HEK293 (cell line): ENCODE measurements around the gene CLN3.

Experiments
- CTCF ChIA-PET: fragments of 350-600 bp; formaldehyde crosslinking; extraction: SDS; loops from one replicate; lab custom pipeline; 2021; ENCODE audit warnings: antibody characterized with exemption; lab: Yijun Ruan, JAX
- POLR2A ChIA-PET: fragments of 300-600 bp; formaldehyde crosslinking; extraction: SDS; loops from one replicate; lab custom pipeline; 2020; ENCODE audit warnings: antibody characterized with exemption, inconsistent platforms; lab: Yijun Ruan, JAX
- H3K27ac ChIP-seq: fragments of 200-500 bp; sonication (Bioruptor generic); 2 replicates; pipeline ENCODE4 v1.5.1; 2014; ENCODE audit warnings: low read depth, low read length, control low read depth, inconsistent platforms; ENCODE audit errors: extremely low read depth
- H3K36me3 ChIP-seq, 2 experiments: fragments of 200-500 bp in 1 of 2; sonication (Bioruptor generic) in 1 of 2; 1 replicate in 1 of 2; 2 replicates in 1 of 2; pipeline ENCODE4 v1.5.1; 2014 to 2017; ENCODE audit warnings: inconsistent platforms in 2 of 2, low read length in 2 of 2; ENCODE audit not compliant: control insufficient read depth in 2 of 2, insufficient read depth in 1 of 2
- H3K4me1 ChIP-seq: fragments of 200-500 bp; sonication (Bioruptor generic); 2 replicates; pipeline ENCODE4 v1.5.1; 2014; ENCODE audit warnings: mild to moderate bottlenecking, low read length, inconsistent platforms; ENCODE audit not compliant: control insufficient read depth, insufficient read depth
- H3K4me3 ChIP-seq: 2 replicates; pipeline ENCODE4 v1.5.1; 2011; ENCODE audit warnings: low read depth, mild to moderate bottlenecking, control low read depth, low read length, moderate library complexity
- H3K9me3 ChIP-seq: fragments of 200-500 bp; sonication (Bioruptor generic); 2 replicates; pipeline ENCODE4 v1.5.1; 2014; ENCODE audit warnings: low read depth, low read length, inconsistent platforms; ENCODE audit not compliant: control insufficient read depth, insufficient read depth
- EGR2 ChIP-seq: fragments of 450-650 bp; formaldehyde crosslinking; IDR thresholded peaks from 2 replicates; pipeline ENCODE4 v1.5.1; 2016; ENCODE audit warnings: low read depth, missing biosample characterization, missing genetic modification characterization
- KLF1 ChIP-seq: fragments of 450-650 bp; formaldehyde crosslinking; IDR thresholded peaks from 2 replicates; pipeline ENCODE4 v1.5.1; 2016; ENCODE audit warnings: missing biosample characterization, missing genetic modification characterization
- OSR2 ChIP-seq: fragments of 450-650 bp; formaldehyde crosslinking; IDR thresholded peaks from 2 replicates; pipeline ENCODE4 v1.5.1; 2016; ENCODE audit warnings: missing biosample characterization, missing genetic modification characterization
- SP2 ChIP-seq: fragments of 450-650 bp; formaldehyde crosslinking; IDR thresholded peaks from 2 replicates; pipeline ENCODE4 v1.5.1; 2016; ENCODE audit warnings: missing biosample characterization, missing genetic modification characterization
- ZNF10 ChIP-seq: fragments of 450-650 bp; formaldehyde crosslinking; IDR thresholded peaks from 2 replicates; pipeline ENCODE4 v1.5.1; 2017; ENCODE audit warnings: missing biosample characterization, missing genetic modification characterization
- ZNF132 ChIP-seq: fragments of 450-650 bp; formaldehyde crosslinking; IDR thresholded peaks from 2 replicates; pipeline ENCODE4 v1.5.1; 2017; ENCODE audit warnings: missing biosample characterization, missing genetic modification characterization, borderline replicate concordance
- ZNF157 ChIP-seq: fragments of 450-650 bp; formaldehyde crosslinking; IDR thresholded peaks from 2 replicates; pipeline ENCODE4 v1.5.1; 2016; ENCODE audit warnings: missing biosample characterization, missing genetic modification characterization
- ZNF16 ChIP-seq: fragments of 450-650 bp; formaldehyde crosslinking; IDR thresholded peaks from 2 replicates; pipeline ENCODE4 v1.5.1; 2016; ENCODE audit warnings: low read depth, missing biosample characterization, missing genetic modification characterization
- ZNF341 ChIP-seq: fragments of 450-650 bp; formaldehyde crosslinking; IDR thresholded peaks from 2 replicates; pipeline ENCODE4; 2016; ENCODE audit warnings: low read depth, missing biosample characterization, missing genetic modification characterization
- ZNF558 ChIP-seq: fragments of 450-650 bp; formaldehyde crosslinking; IDR thresholded peaks from 2 replicates; pipeline ENCODE4 v1.5.1; 2016; ENCODE audit warnings: missing biosample characterization, missing genetic modification characterization
- ZNF560 ChIP-seq: fragments of 450-650 bp; formaldehyde crosslinking; IDR thresholded peaks from 2 replicates; pipeline ENCODE4 v1.5.1; 2017; ENCODE audit warnings: missing biosample characterization, missing genetic modification characterization, borderline replicate concordance
- ZNF837 ChIP-seq: fragments of 450-650 bp; formaldehyde crosslinking; IDR thresholded peaks from 2 replicates; pipeline ENCODE4 v1.5.1; 2016; ENCODE audit warnings: missing biosample characterization, missing genetic modification characterization
- ZSCAN16 ChIP-seq: fragments of 450-650 bp; formaldehyde crosslinking; IDR thresholded peaks from 2 replicates; pipeline ENCODE4 v1.5.1; 2016; ENCODE audit warnings: missing biosample characterization, missing genetic modification characterization
- ZXDB ChIP-seq: fragments of 450-650 bp; formaldehyde crosslinking; IDR thresholded peaks from 2 replicates; pipeline ENCODE4 v1.5.1; 2016; ENCODE audit warnings: missing biosample characterization, missing genetic modification characterization
- TF ChIP-seq, protein P1 (sequence below): fragments of 450-650 bp; formaldehyde crosslinking; IDR thresholded peaks from 2 replicates; pipeline ENCODE4 v1.5.1; 2016; ENCODE audit warnings: missing biosample characterization, missing genetic modification characterization
- TF ChIP-seq, protein P2 (sequence below): fragments of 450-650 bp; formaldehyde crosslinking; IDR thresholded peaks from 2 replicates; pipeline ENCODE4 v1.5.1; 2016; ENCODE audit warnings: missing biosample characterization, missing genetic modification characterization
- TF ChIP-seq, protein P3 (sequence below): fragments of 450-650 bp; formaldehyde crosslinking; IDR thresholded peaks from 2 replicates; pipeline ENCODE4 v1.5.1; 2016; ENCODE audit warnings: missing biosample characterization, missing genetic modification characterization

The CLN3 gene

DNA sequence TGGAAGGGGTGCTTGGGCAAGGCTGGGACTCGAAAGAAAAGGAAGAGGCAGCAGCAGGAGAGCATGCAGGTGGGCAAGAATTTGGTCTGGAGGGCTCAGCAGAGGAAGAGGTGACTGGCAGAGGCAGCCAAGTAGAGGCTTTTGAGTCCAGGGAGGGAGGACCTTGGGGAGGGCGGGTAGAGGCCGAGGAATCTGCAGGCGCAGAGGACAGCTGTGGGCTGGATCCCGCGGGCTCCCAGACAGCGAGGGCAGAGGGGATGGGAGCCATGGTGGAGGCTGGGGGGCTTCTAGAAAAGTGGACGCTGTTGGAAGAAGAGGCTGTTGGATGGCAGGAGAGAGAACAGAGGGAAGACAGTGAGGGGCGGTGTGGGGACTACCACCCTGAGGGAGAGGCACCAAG lies 5.5 kb upstream of the CLN3 start (continued):
- TF ChIP-seq ZNF157 (tag by site-specific recombination) (no peak), KLF1 (tag by site-specific recombination) (no peak), ZNF10 (tag by site-specific recombination) (no peak)
- TF ChIP-seq, all 188 proteins: peak for 0

DNA sequence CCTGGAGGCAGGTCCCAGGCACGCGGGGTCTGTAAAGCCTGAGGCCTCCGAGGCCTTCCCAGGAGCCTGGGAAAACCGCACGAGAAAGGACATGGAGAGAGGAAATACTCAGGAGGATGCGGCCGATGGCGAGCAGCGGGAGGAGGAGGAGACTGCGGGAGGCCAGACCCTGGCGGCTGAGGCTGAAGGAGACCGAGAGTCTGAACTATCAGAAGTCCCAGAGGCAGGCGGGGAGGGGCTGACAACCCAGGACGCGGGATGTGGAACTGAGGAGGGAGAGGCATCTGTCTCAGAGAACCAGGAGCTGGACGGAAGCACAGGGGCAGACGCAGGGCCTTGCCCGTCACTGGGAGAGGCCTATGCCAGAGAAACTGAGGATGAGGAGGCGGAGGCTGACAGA lies 5.0 kb upstream of the CLN3 start:
- H3K27ac ChIP-seq: no peak overlapping the region
- H3K4me3 ChIP-seq: no peak overlapping the region
- H3K4me1 ChIP-seq: no peaks in the 10 kb centered on the region
- ChIA-PET POLR2A (interaction anchor here (1.0 kb wide), 1 partner anchor 17 kb away, joined by 3 read pairs; no protein-coding TSS in a partner anchor), CTCF (no interaction called here)
- TF ChIP-seq ZNF16 (tag by site-specific recombination) (no peak), ZNF560 (no peak), ZXDB (tag by site-specific recombination) (no peak), EGR2 (no peak), ZNF132 (tag by site-specific recombination) (no peak), ZNF558 (tag by site-specific recombination) (no peak), OSR2 (no peak), ZSCAN16 (no peak), ZNF837 (tag by site-specific recombination) (no peak)
- TF ChIP-seq, protein P1, sequence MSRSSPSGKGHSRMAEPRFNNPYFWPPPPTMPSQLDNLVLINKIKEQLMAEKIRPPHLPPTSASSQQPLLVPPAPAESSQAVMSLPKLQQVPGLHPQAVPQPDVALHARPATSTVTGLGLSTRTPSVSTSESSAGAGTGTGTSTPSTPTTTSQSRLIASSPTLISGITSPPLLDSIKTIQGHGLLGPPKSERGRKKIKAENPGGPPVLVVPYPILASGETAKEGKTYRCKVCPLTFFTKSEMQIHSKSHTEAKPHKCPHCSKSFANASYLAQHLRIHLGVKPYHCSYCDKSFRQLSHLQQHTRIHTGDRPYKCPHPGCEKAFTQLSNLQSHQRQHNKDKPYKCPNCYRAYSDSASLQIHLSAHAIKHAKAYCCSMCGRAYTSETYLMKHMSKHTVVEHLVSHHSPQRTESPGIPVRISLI (tag by site-specific recombination): no peak
- TF ChIP-seq, protein P2, sequence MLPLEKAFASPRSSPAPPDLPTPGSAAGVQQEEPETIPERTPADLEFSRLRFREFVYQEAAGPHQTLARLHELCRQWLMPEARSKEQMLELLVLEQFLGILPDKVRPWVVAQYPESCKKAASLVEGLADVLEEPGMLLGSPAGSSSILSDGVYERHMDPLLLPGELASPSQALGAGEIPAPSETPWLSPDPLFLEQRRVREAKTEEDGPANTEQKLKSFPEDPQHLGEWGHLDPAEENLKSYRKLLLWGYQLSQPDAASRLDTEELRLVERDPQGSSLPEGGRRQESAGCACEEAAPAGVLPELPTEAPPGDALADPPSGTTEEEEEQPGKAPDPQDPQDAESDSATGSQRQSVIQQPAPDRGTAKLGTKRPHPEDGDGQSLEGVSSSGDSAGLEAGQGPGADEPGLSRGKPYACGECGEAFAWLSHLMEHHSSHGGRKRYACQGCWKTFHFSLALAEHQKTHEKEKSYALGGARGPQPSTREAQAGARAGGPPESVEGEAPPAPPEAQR: no peak
- no peaks in the 10 kb centered on the region for H3K36me3 ChIP-seq
- no peaks in the 10 kb centered on the region for H3K9me3 ChIP-seq

DNA sequence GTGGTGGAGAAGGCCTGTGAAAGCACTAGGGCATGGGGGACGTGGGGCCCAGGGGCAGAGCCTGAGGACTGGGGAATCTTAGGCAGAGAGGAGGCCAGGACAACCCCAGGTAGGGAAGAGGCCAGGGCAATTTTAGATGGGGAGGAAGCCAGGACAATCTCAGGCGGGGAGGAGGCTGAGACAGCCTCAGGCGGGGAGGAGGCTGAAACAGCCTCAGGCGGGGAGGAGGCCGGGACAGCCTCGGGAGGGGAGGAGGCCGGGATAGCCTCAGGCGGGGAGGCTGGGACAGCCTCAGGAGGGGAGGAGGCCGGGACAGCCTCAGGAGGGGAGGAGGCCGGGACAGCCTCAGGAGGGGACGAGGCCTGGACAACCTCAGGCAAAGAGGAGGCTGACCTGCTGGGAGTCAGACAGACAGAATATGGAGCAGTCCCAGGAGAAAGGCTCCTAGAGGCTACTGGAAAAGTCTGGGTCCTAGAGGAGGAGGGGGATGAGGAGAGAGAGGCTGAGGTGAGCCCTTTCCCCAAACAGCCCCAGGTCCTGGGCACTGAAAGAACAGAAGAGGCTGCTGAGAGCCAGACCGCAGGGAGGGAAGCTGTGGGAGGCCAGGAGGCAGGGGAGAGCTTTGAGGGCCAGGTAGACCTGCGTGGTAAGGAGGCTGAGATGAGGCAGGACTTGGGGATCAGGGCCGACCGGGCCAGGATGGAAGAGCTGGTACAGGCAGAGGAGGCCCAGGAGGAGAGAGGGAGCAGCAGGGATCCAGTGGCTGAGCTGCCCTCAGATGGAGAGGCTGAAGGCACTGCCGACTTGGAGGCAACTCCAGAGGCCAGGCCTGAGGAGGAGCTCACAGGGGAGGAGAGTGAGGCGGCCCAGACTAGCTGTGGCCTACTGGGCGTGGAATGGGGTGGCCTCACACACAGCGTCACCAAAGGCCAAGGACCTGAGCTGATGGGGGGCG lies 4.2 kb upstream of the CLN3 start:
- ChIA-PET POLR2A (interaction anchor here (1.0 kb wide), 1 partner anchor 17 kb away, joined by 3 read pairs; no protein-coding TSS in a partner anchor), CTCF (no interaction called here)
- H3K27ac ChIP-seq: no peak overlapping the region
- no peak overlapping the region for H3K4me3 ChIP-seq
- no peaks in the 10 kb centered on the region for H3K36me3 ChIP-seq
- no peaks in the 10 kb centered on the region for H3K9me3 ChIP-seq
- no peaks in the 10 kb centered on the region for H3K4me1 ChIP-seq
- TF ChIP-seq ZNF341 (tag by site-specific recombination) (peak; percentile 99), SP2 (tag by site-specific recombination) (0 out of 2 replicates have a peak, but pooled peaks have one; percentile 4)
- TF ChIP-seq, protein P3, sequence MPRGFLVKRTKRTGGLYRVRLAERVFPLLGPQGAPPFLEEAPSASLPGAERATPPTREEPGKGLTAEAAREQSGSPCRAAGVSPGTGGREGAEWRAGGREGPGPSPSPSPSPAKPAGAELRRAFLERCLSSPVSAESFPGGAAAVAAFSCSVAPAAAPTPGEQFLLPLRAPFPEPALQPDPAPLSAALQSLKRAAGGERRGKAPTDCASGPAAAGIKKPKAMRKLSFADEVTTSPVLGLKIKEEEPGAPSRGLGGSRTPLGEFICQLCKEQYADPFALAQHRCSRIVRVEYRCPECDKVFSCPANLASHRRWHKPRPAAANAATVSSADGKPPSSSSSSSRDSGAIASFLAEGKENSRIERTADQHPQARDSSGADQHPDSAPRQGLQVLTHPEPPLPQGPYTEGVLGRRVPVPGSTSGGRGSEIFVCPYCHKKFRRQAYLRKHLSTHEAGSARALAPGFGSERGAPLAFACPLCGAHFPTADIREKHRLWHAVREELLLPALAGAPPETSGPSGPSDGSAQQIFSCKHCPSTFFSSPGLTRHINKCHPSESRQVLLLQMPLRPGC: no peak
- TF ChIP-seq, all 188 proteins: peak for 2
